GM19239 (cell line): Measurements from ENCODE around the gene SLC39A1.
A peak's percentile ranks its signal among the peaks of the same experiment; 100 is the strongest.
"Not testable (repeated sequence)": the region's sequence is repeated elsewhere in the genome, so short reads cannot be mapped to it uniquely, and the experiment has no call there.

Experiments used
- DNase-seq: peaks from one replicate; pipeline ENCODE4 v3.0.0; 2011; ENCODE audit warnings: low spot score; ENCODE audit not compliant: insufficient read length
- FAIRE-seq: peaks from 2 replicates; lab custom pipeline; 2011; peaks lifted over from hg19 to GRCh38; lab: Jason Lieb, UNC

The SLC39A1 gene, protein sequence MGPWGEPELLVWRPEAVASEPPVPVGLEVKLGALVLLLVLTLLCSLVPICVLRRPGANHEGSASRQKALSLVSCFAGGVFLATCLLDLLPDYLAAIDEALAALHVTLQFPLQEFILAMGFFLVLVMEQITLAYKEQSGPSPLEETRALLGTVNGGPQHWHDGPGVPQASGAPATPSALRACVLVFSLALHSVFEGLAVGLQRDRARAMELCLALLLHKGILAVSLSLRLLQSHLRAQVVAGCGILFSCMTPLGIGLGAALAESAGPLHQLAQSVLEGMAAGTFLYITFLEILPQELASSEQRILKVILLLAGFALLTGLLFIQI

DNA sequence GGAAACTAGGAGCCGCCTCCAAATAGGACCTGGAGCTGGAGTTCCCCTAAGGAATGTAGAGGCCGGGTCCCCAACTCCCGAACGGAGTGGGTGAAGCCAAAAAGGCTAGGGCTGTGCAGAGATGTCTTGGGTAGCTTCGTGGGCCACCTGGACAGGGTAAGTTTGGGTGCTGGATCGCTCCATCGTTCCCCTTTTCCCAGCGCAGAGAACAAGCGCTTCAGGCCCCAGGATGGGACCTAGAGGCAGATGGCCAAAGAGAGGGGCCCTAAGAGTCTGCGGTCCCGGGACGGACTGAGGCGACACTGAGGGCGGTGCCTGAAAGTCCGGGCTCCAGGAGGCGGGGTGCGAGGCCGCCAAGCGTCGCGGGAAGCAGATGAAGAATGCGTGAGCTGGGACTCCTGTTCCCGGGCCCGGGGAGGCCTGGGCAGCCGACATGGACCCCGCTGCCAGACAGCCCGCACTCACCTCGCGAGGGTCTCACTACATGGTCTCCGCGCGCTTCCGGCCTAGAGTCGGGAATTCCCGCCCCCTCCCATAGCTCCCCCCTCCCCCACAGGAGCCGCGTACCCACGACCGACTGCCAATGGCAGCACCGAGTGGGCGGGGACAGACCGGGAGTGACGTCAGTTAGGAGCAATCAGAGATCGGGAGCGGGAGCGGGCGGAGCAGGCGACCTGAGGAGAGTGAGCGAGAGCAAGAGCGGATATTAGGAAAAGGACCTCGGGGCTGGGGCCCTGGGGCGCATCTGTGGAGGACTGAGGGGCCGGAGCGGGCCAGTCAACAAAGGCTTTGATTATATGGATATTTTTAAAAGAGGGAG, at the start of gene SLC39A1:
TSS of gene SLC39A1 (minus strand) at position 508 of the 820 bp plus-strand sequence. CDS start 822 bp downstream, outside the sequence.
- FAIRE-seq = peak; percentile 96
- peak; percentile 76 for DNase-seq

DNA sequence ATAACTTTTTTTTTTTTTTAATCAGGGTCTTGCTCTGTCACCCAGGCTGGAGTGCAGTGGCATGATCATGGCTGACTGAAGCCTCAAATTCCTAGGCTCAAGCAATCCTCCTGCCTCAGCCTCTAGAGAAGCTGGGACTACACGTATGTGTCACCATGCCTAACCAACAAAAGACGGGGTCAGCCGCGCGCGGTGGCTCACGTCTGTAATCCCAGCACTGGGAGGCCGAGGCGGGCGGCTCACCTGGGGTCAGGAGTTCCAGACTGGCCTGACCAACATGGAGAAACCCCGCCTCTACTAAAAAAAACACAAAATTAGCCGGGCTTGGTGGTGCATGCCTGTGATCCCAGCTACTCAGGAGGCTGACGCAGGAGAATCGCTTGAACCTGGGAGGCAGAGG, 49.2 kb upstream of the SLC39A1 start:
- FAIRE-seq, DNase-seq: not testable (repeated sequence)

DNA sequence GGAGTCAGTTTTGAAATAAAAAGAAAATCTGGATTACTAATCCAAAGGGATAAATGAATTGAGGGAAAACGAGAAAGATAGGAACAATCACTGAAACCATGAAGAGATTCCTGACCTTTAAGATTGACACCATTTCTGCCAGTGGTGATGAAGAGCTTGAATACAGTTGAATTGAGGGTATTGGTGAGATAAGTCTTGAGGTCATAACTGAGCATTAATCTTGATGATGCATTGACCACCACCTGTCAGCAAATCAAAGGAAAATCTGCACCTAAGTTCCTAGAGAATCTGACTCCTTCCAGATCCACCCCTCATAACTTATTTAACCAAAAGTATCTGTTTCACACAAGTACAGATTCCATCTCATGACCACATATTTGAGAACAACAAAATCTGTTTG, 48.8 kb upstream of the SLC39A1 start:
- DNase-seq (no peak), FAIRE-seq (no peak)

DNA sequence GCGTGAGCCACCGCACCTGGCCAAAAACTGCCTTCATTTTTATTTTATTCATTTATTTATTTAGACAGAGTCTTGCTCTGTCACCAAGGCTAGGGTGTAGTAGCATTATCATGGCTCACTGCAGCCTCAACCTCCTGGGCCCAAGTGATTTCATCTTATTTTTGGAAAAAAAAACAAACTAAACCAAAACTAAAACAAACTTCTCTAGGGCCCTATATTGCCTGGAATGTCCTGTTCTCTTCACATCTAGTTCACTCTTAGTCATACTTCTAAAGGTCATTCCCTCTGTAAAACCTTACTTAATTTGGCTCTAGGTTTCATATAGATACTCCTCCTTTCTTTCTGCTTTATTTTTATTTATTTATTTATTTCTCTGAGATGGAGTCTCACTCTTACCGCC, 42.8 kb upstream of the SLC39A1 start:
- FAIRE-seq (no peak), DNase-seq (no peak)

DNA sequence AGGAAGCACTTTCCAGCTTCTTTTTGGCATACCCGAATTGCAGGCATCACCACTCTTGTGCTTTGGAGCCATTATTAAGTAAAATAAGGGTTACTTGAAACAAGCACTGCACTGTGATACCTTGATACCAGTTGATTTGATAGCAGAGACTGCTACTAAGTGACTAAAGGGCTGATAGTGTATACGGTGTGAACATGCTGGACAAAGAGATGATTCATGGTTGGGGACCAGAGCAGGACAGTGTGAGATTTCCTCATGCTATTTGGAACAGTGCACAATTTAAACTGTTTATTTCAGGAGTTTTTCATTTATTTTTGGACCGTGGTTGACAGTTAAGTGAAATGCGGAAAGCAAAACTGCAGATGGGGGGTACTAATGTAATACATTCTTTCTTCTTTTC, 37.1 kb upstream of the SLC39A1 start:
- no peak for DNase-seq
- no peak for FAIRE-seq

DNA sequence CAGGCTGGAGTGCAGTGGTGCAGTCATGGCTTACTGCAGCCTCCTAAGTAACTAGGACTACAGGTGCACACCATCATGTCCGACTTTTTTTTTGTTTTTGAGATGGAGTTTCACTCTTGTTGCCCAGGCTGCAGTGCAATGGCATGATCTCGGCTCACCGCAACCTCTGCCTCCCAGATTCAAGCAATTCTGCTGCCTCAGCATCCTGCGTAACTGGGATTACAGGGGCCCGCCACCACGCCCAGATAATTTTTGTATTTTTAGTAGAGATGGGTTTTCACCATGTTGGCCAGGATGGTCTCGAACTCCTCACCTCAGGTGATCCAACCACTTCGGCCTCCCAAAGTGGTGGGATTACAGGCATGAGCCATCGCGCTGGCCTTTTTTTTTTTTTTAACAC, 33.5 kb upstream of the SLC39A1 start:
- FAIRE-seq, DNase-seq: not testable (repeated sequence)

DNA sequence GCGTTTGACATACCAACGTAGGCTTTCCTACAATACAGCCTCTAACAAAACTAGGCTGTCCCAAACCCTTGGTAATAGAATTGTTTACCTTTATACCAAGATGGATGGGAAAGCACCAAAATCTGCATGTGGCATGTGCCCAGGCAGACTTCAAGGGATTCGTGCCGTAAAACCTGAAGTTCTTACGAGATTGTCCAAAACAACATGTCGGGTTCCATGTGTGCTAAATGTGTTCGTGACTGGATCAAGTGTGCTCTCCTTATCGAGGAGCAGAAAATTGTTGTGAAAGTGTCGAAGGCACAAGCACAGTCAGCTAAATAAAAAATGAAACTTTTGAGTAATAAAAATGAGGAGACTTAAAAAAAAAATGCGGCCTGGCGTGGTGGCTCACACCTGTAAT, 32.3 kb upstream of the SLC39A1 start:
- DNase-seq = no peak
- FAIRE-seq = no peak

DNA sequence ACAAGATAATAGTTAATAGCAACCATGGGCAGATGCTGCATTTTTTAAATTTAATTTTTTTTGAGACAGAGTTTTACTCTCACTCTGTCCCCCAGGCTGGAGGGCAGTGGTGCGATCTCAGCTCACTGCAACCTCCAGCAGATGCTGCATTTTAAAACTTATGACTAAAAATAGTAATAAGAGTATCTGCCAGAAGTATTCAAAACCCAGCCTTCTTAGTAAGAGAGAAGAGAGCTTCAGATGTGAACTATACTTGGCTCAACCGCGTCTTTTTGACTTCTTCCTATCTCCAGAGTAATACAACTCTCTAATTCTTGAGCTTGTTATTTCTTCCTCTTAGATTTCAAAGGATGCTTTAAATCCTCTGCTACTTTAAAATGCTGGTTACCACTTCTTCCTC, 31.9 kb upstream of the SLC39A1 start:
- FAIRE-seq (no peak), DNase-seq (no peak)

DNA sequence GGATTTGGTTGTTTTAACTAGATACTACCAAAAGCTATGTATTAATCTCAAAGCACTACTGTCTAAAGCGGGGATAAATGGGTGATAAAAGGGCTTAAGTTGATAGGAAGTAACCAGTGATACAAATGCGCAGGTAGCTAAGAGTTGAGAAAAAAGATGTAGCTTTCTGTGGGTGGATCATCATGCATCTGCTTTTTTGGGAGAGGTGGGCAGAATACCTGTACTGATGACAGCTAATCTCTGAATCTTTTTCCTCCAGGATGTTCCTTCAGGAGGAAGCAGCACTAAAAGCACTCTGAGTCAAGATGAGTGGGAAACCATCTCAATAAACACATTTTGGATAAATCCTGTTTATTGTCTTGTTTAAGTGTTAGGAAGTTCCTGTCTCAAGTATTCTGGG, 28.5 kb upstream of the SLC39A1 start:
- no peak for DNase-seq
- no peak for FAIRE-seq

DNA sequence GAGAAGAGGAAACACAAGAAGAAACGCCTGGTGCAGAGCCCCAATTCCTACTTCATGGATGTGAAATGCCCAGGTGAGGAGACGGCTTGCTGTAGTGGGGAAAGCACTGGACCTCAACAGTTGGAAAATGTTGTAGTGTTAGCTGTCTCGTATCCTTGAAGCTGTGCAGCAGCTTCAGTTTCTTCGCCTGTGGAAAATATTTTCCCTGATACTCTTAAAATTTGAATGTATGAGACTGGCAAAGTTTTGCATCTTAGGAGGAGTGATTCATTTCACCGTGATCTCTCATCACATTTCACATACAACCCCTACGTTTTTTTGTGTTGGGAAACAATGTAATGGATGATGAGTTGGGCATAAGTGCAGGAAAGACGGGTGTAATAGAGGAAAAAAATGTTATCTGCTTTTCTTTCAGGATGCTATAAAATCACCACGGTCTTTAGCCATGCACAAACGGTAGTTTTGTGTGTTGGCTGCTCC, 27.9 kb upstream of the SLC39A1 start:
- FAIRE-seq = no peak

DNA sequence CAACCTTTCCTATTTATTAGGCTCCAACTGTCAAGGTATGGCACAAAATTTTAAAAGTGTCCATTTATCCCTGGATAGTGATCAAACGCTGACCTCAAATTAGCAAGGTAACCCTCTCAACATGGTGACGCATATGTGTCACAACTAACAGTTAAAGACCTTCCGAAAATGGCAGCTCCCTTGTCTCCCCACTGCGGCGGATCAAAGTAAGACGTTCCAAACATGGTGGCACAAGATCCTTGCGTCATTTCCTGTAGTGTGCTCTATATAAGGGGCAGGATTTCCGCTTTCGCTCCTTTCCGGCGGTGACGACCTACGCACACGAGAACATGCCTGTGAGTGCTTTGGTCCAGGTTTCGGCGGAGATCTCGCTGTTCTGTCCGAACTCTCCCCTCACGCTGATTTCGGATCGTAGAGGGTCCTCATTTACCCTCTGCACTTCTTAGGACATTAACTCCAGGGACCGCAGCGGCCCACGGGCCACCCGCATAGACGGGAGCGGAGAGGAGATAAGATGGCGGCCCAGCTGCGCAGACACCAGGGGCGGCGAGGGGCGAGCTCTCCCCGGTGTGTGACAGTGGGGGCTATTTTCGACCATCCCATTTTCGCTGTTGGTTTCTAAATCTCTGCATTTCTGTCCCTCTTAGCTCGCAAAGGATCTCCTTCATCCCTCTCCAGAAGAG, 27.3 kb upstream of the SLC39A1 start, which contains the start of gene RPS27:
TSS of gene RPS27 (plus strand) at position 295 of the 683 bp plus-strand sequence. CDS start at position 330, 35 bp downstream.
- FAIRE-seq (peak; percentile 95), DNase-seq (peak; percentile 83)

More for the DNA sequence above, 27.9 kb upstream of the SLC39A1 start:
- DNase-seq = no peak

DNA sequence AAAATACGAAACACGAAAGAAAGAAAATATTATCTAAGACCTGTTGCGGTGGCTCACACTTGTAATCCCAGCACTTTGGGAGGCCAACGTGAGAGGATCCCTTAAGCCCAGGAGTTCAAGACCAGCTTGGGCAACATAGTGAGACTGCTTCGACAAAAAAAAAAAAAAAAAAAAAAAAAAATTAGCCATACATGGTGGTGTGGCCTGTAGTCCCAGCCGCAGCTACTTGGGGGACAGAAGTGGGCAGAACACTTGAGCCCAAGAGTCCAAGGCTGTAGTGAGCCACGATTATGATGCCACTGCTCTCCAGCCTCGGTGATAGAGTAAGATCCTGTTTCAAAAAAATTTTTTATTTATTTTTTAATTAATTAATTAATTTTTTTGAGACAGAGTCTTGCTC, 24.3 kb upstream of the SLC39A1 start:
- DNase-seq = no peak
- FAIRE-seq = no peak

DNA sequence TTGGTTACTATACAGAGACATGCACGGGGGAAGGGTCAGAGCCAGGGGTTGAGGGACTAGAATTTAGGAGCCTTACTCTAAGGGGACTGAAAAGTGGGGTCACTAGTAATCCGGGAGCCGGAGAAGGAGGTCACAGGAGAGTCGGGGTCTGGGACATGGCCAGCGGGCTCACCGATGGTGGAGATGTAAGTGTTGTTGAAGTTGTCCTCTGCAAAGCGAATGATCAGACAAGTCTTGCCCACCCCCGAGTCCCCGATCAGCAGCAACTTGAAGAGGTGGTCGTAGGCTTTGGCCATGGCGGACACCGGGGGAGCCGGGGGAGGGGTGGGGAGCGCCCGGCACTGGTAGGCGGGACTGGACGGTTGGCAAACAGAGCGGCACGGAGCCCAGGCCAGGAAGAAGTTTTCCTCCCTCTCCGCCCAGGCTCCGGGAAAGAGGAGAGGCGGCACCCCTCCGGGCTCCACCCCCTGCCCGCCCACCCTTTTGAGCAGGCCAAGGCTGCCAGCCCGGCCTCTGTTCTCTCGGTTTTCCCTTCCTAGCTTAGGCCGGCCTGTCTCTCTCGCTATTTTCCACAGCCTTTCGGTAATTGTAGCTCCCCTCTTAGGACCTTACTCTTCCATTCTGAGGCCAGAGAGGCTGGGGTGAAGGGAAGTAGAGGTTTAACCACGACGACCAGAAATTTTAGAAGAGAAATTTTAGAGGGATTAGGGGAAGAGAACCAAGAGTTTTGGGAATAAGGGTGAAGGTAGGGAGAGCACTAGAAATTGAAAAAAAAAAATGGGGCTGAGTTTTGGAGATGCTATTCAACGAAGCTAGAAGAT, 22.8 kb upstream of the SLC39A1 start, which contains the start of gene RAB13:
TSS of gene RAB13 (minus strand) at position 399 of the 821 bp plus-strand sequence. CDS start at position 296, 103 bp downstream.
- FAIRE-seq (peak; percentile 35), DNase-seq (no peak)

DNA sequence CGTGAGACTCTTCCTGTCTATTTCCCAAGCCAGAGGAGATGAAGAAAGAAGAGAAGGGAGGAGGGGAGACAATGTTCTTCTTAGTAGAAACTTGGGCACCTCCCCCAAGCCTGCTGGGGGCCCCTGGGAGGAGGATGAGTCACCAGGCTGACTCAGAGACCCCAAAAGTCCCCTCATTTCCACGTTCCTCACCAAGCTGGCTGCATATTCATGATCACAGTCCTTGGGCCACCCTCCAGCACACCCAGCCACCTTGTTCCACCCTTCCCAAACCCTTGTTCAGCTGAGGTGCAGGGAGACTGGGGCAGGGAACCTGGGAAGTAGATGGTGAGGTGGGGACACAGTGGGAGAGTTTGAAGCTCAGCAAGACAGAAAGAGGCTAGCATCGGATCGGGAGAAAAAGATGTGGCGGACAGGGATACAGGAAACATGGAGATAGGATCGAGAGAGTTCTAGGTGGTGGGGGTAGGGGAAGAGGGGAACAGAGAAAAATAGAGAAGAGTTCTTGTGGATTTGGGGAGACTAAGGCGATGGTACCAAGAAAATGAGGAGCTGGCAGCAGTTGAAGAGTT, 22.1 kb upstream of the SLC39A1 start:
- FAIRE-seq = no peak

DNA sequence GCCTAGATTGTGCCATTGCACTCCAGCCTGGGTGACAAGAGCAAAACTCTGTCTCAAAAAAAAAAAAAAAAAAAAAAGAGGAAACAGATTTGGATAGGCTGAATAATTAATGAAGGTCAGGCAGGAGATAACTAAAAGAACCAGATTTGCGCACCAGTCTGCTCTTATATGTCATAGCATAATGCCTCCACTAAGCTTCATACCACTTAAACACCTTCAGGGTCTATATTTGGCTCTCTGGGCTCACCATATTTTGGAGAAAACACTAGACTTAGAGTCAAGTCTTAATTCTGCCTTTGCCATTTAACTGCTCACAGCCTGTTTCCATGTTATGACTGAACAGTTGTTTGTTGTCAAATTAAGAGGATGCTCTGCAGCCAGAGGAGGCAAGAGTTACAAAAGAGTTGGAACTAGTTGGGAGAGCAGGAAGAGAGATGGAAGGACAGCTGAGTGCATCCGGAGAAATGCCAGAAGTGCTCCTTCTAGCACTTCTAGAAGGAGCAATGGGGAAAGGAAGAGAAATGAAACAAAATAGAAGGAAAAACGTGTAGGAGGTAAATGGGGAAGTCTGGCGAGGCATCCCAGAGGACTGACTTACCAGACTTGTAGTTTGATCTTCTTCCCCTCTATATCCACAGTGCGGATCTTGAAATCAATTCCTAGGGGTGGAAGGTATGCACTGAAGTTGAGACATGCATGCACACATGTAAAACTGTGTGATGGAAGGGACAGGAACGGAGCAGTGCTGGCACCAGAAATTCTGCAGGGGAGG, 21.0 kb upstream of the SLC39A1 start:
- no peak for FAIRE-seq
- no peak for DNase-seq

More for the DNA sequence above, 22.1 kb upstream of the SLC39A1 start:
- no peak for DNase-seq

DNA sequence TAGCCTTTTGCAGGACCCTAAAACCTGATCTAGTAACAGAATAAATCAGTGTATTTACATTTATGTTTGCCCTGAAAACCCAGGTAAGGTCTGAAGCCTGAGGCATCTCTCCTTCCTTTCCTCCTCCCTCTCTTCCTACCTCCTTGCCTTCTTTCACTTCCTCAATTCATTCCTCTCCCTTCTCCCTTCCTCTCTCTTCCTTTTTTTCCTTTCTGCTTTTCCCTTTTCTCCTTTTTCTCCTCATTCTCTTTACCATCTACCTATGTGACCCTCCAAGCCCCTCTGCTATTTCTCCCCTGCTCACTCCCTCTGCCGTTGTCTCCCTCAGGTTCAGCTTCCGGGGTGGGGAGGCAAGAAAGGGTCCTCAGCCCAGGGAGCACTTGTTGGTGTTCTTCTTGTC, 18.4 kb upstream of the SLC39A1 start:
- not testable (repeated sequence) for FAIRE-seq, DNase-seq

DNA sequence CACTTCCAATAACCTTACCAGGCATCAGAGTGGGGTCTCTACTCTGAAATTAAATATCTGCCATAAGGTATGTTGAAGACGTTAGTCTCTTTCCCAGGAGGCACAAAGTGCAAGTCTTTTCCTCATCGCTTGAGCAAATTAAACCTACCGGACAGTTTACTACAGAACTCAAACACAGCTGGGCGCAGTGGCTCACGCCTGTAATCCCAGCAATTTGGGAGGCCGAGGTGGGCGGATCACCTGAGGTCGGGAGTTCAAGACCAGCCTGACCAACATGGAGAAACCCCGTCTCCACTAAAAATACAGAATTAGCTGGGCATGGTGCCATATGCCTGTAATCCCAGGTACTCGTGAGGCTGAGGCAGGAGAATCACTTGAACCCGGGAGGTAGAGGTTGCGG, 15.8 kb upstream of the SLC39A1 start:
- DNase-seq, FAIRE-seq: not testable (repeated sequence)

DNA sequence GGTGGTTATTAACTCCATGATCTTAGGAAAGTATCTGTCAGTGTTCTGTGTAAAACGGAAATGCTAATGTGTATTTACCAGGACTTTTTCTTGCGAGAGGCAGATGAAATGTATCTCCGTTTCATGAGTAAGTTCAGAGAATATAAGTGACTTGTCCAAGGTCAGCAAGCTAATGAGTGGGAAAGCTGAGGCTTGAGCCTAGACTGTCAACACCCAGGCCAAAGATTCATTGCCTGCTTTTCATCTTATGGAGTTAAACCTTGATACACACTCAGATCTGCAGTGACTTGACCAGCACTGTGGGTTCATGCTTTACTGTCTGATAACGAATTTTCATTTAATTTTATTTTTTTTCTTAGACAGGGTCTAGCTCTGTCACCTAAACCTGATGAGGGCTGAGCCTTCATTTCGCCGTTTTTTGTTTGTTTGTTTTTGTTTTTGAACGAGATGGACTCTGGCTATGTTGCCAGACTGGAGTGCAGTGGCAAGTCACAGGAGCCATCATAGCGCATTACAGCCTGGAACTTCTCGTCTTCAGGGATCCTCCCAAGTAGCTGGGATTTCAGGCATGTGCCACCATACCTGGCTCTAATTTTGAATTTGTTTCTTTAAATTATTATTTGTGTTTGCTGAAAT, 15.1 kb upstream of the SLC39A1 start:
- DNase-seq = no peak
- FAIRE-seq = no peak
